GM19351 (cell line): ENCODE measurements around the gene FUT7.
"Not testable (repeated sequence)": the region's sequence is repeated elsewhere in the genome, so short reads cannot be mapped to it uniquely, and the experiment has no call there.

ENCODE experiments used
- ATAC-seq: cut with Tn5 transposase; IDR thresholded peaks from one replicate; pipeline ENCODE4 v1.9.1; 2021; ENCODE audit warnings: mild to moderate bottlenecking, moderate library complexity; ENCODE audit not compliant: unreplicated experiment

Gene FUT7

GRCh38 chr9:137034039-137034708 lies 2.3 kb upstream of the FUT7 start:
- no peak for ATAC-seq

- ATAC-seq: not testable (repeated sequence)
Measured at GRCh38 chr9:137033481-137033880, 1.6 kb upstream of the FUT7 start.

GRCh38 chr9:137032858-137033257 lies 970 bp upstream of the FUT7 start:
- ATAC-seq: no peak

- no peak for ATAC-seq
Measured at GRCh38 chr9:137030538-137031527, 1.1 kb downstream of the FUT7 start.

GRCh38 chr9:137030006-137030405 lies 1.9 kb downstream of the FUT7 start:
- ATAC-seq: no peak

- ATAC-seq: peak; percentile 42
Measured at GRCh38 chr9:137029058-137029936, 2.6 kb downstream of the FUT7 start.

- ATAC-seq: no peak
Measured at GRCh38 chr9:137028263-137029057, 3.4 kb downstream of the FUT7 start.

GRCh38 chr9:137027369-137028262 lies 4.3 kb downstream of the FUT7 start, which contains the start of gene ABCA2:
TSS of gene ABCA2 (minus strand) at chr9:137028237. CDS start at chr9:137028140, 97 bp downstream.
- ATAC-seq: no peak

GRCh38 chr9:137026828-137027227 lies 5.1 kb downstream of the FUT7 start:
- no peak for ATAC-seq

- no peak for ATAC-seq
Measured at GRCh38 chr9:137026384-137026783, 5.5 kb downstream of the FUT7 start.

GRCh38 chr9:137025517-137025966 lies 6.3 kb downstream of the FUT7 start:
- no peak for ATAC-seq

GRCh38 chr9:137023583-137023991 lies 8.3 kb downstream of the FUT7 start:
- no peak for ATAC-seq

- no peak for ATAC-seq
Measured at GRCh38 chr9:137023157-137023556, 8.7 kb downstream of the FUT7 start.

GRCh38 chr9:137022662-137023008 lies 9.3 kb downstream of the FUT7 start:
- ATAC-seq: no peak

- ATAC-seq: no peak
Measured at GRCh38 chr9:137021979-137022661, 9.8 kb downstream of the FUT7 start.

- ATAC-seq: no peak
Measured at GRCh38 chr9:137021568-137021978, 10.3 kb downstream of the FUT7 start.

- no peak for ATAC-seq
Measured at GRCh38 chr9:137020771-137021567, 10.9 kb downstream of the FUT7 start.
